Breast epithelium (tissue), 3 donors: ENCODE data around the gene PLEKHN1.

Source experiments
- CTCF ChIP-seq, 3 donors: fragments of 450-650 bp; IDR thresholded peaks; one replicate each; pipeline ENCODE4 v1.5.1; 2016 to 2017; ENCODE audit warnings: antibody characterized with exemption in 3 of 3, mild to moderate bottlenecking in 3 of 3, moderate library complexity in 3 of 3
- POLR2A ChIP-seq: fragments of 450-650 bp; IDR thresholded peaks from one replicate; pipeline ENCODE4 v1.6.1; 2016; ENCODE audit warnings: antibody characterized with exemption, mild to moderate bottlenecking, moderate library complexity
- POLR2AphosphoS5 ChIP-seq, 3 donors: sonication (generic); formaldehyde crosslinking; IDR thresholded peaks; one replicate each; pipeline ENCODE4 v1.6.1; 2017; ENCODE audit warnings: antibody characterized with exemption in 3 of 3

- TF ChIP-seq CTCF (IDR thresholded peaks at IDR 0.05) (peak in 1 of 3 donors; percentile 4), POLR2AphosphoS5 (IDR thresholded peaks at IDR 0.05) (no peak), POLR2A (no peak)
Measured at GRCh38 chr1:1001057-1001783, 34.9 kb downstream of the PLEKHN1 start.
